A673 (cell line): ENCODE data around the gene HNRNPUL1.

ENCODE experiments used
- EZH2 ChIP-seq: fragments of 200-600 bp; sonication (generic); IDR thresholded peaks from 2 replicates; pipeline ENCODE4 v1.6.1; 2017; ENCODE audit warnings: borderline replicate concordance, low read depth, mild to moderate bottlenecking, mixed read lengths, antibody characterized with exemption, low read length; ENCODE audit not compliant: poor library complexity, severe bottlenecking
- TF ChIP-seq, protein P1 (sequence below): fragments of 300-800, 200-600 bp; sonication (generic); conservative IDR thresholded peaks from 2 replicates; pipeline ENCODE4 v1.5.1; 2017; ENCODE audit warnings: low read depth, mild to moderate bottlenecking, antibody characterized with exemption, low read length, moderate library complexity, mixed read lengths

DNA sequence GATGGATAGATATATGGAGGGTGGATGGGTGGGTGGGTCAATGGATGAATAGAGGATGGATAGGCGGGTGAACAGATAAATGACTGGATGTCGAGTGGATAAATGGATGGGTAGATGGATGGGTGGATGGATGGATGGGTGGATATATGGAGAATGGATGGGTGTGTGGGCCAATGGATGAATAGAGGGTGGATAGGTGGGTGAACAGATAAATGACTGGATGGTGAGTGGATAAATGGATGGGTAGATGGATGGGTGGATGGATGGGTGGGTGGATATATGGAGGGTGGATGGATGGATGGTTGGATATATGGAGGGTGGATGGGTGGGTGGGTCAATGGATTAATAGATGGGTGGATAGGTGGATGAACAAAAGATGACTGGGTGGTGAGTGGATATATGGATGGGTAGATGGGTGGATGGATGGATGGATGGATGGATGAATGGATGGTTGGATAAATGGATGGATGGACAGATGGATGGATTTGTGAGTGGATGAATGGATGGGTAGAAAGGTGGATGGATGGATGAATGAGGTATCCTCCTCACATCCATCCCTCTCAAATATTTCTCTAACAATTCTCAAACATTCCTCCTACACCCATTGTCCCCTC is 24.1 kb upstream of the HNRNPUL1 start:
- TF ChIP-seq, protein P1, sequence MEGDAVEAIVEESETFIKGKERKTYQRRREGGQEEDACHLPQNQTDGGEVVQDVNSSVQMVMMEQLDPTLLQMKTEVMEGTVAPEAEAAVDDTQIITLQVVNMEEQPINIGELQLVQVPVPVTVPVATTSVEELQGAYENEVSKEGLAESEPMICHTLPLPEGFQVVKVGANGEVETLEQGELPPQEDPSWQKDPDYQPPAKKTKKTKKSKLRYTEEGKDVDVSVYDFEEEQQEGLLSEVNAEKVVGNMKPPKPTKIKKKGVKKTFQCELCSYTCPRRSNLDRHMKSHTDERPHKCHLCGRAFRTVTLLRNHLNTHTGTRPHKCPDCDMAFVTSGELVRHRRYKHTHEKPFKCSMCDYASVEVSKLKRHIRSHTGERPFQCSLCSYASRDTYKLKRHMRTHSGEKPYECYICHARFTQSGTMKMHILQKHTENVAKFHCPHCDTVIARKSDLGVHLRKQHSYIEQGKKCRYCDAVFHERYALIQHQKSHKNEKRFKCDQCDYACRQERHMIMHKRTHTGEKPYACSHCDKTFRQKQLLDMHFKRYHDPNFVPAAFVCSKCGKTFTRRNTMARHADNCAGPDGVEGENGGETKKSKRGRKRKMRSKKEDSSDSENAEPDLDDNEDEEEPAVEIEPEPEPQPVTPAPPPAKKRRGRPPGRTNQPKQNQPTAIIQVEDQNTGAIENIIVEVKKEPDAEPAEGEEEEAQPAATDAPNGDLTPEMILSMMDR: no peak
- no peak for TF ChIP-seq EZH2
